GM19351 (cell line): ENCODE measurements around the gene CIB1.
"Not testable (repeated sequence)": the region's sequence is repeated elsewhere in the genome, so short reads cannot be mapped to it uniquely, and the experiment has no call there.

Source experiments
- ATAC-seq: cut with Tn5 transposase; IDR thresholded peaks from one replicate; pipeline ENCODE4 v1.9.1; 2021; ENCODE audit warnings: mild to moderate bottlenecking, moderate library complexity; ENCODE audit not compliant: unreplicated experiment

CIB1 gene

GRCh38 chr15:90233387-90234095, at the start of gene CIB1:
Gene CIB1, minus strand, starts transcription at chr15:90233941. Its CDS starts 56 bp downstream, at chr15:90233885.
- peak; percentile 76 for ATAC-seq

- ATAC-seq: not testable (repeated sequence)
These were observed 47.9 kb upstream of the CIB1 start for GRCh38 chr15:90281637-90282036.

GRCh38 chr15:90280743-90281142, 47.0 kb upstream of the CIB1 start:
- not testable (repeated sequence) for ATAC-seq

GRCh38 chr15:90278467-90278866, 44.7 kb upstream of the CIB1 start:
- not testable (repeated sequence) for ATAC-seq

- no peak for ATAC-seq
These were observed 37.9 kb upstream of the CIB1 start for GRCh38 chr15:90271459-90272166.

- no peak for ATAC-seq
These were observed 36.9 kb upstream of the CIB1 start for GRCh38 chr15:90270502-90271150.

GRCh38 chr15:90268415-90268814, 34.7 kb upstream of the CIB1 start:
- ATAC-seq: no peak

GRCh38 chr15:90266485-90266884, 32.7 kb upstream of the CIB1 start:
- ATAC-seq: no peak

- ATAC-seq: peak; percentile 22
These were observed 32.3 kb upstream of the CIB1 start for GRCh38 chr15:90266061-90266431.

GRCh38 chr15:90265271-90266060, 31.7 kb upstream of the CIB1 start, which contains the start of gene NGRN:
Gene NGRN, plus strand, starts transcription at chr15:90265672. Its CDS starts 41 bp downstream, at chr15:90265713.
- ATAC-seq: peak; percentile 94

- no peak for ATAC-seq
These were observed 30.9 kb upstream of the CIB1 start for GRCh38 chr15:90264671-90265070.

- no peak for ATAC-seq
These were observed 28.7 kb upstream of the CIB1 start for GRCh38 chr15:90262426-90262825.

- ATAC-seq: no peak
These were observed 28.1 kb upstream of the CIB1 start for GRCh38 chr15:90261811-90262210.

- ATAC-seq: not testable (repeated sequence)
These were observed 27.0 kb upstream of the CIB1 start for GRCh38 chr15:90260731-90261130.

GRCh38 chr15:90259524-90259923, 25.8 kb upstream of the CIB1 start:
- peak; percentile 86 for ATAC-seq

- no peak for ATAC-seq
These were observed 24.0 kb upstream of the CIB1 start for GRCh38 chr15:90257776-90258175.

GRCh38 chr15:90249203-90249863, 15.6 kb upstream of the CIB1 start, which contains the start of gene TTLL13:
Gene TTLL13, plus strand, starts transcription at chr15:90249556. Its CDS starts 1,075 bp downstream, at chr15:90250631.
- ATAC-seq: peak; percentile 73

GRCh38 chr15:90248789-90249202, 15.1 kb upstream of the CIB1 start:
- no peak for ATAC-seq

- ATAC-seq: no peak
These were observed 10.3 kb upstream of the CIB1 start for GRCh38 chr15:90243943-90244639.
